Glutamatergic neuron (in vitro differentiated cells): ENCODE data around the gene ANAPC10. TPM values are rescaled to one million over a fixed set of nuclear protein-coding genes. Genes with fewer than 3 reads are reported as not detected.
"Not testable (repeated sequence)": the region's sequence is repeated elsewhere in the genome, so short reads cannot be mapped to it uniquely, and the experiment has no call there.

Experiments used
- DNase-seq: peaks from one replicate; pipeline ENCODE4 v3.0.0; 2022
- H3K27ac Mint-ChIP-seq: one replicate; pipeline ENCODE4 v1.8.0; 2020; ENCODE audit warnings: mild to moderate bottlenecking, mixed read lengths, inconsistent platforms; ENCODE audit not compliant: unreplicated experiment
- H3K27me3 Mint-ChIP-seq: one replicate; pipeline ENCODE4 v1.8.0; 2020; ENCODE audit warnings: mild to moderate bottlenecking, moderate library complexity, mixed read lengths, inconsistent platforms; ENCODE audit not compliant: unreplicated experiment
- H3K36me3 Mint-ChIP-seq: one replicate; pipeline ENCODE4 v1.8.0; 2020; ENCODE audit warnings: mild to moderate bottlenecking, mixed read lengths, inconsistent platforms; ENCODE audit not compliant: unreplicated experiment
- H3K4me1 Mint-ChIP-seq: one replicate; pipeline ENCODE4 v1.8.0; 2020; ENCODE audit warnings: mild to moderate bottlenecking, low read depth, mixed read lengths, inconsistent platforms; ENCODE audit not compliant: unreplicated experiment
- H3K4me3 Mint-ChIP-seq: one replicate; pipeline ENCODE4 v1.8.0; 2020; ENCODE audit warnings: mild to moderate bottlenecking, mixed read lengths, inconsistent platforms; ENCODE audit not compliant: unreplicated experiment
- H3K9me3 Mint-ChIP-seq: one replicate; pipeline ENCODE4 v1.8.0; 2020; ENCODE audit warnings: mild to moderate bottlenecking, moderate library complexity, mixed read lengths, inconsistent platforms; ENCODE audit not compliant: unreplicated experiment
- long read RNA-seq: library from polyadenylated mRNA; unstranded; transcript quantifications from one replicate; pipeline ENCODE4 v2.0.0, GENCODE V29; 2020; ENCODE audit not compliant: unreplicated experiment
- total RNA-seq: library from RNA; stranded (reverse); fragmentation: NEBNext Ultra II Directional; extraction: Animal tissue kit (Norgen Biotek cat#: 25700); gene quantifications from one replicate; pipeline ENCODE4 v1.2.1, GENCODE V29; 2021; ENCODE audit not compliant: unreplicated experiment
- TF ChIP-seq, protein P1 (sequence below): fragments of 200-600 bp; sonication (generic); IDR thresholded peaks from one replicate; pipeline ENCODE4 v1.5.0; 2021; ENCODE audit not compliant: partially characterized antibody, unreplicated experiment

Gene ANAPC10, protein sequence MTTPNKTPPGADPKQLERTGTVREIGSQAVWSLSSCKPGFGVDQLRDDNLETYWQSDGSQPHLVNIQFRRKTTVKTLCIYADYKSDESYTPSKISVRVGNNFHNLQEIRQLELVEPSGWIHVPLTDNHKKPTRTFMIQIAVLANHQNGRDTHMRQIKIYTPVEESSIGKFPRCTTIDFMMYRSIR
- 16.2 TPM for total RNA-seq
- long read RNA-seq, partial matches to known transcripts = 0 of 11 reads
- long read RNA-seq, other reads (novel, unspliced or antisense) = 8 of 11 reads

DNA sequence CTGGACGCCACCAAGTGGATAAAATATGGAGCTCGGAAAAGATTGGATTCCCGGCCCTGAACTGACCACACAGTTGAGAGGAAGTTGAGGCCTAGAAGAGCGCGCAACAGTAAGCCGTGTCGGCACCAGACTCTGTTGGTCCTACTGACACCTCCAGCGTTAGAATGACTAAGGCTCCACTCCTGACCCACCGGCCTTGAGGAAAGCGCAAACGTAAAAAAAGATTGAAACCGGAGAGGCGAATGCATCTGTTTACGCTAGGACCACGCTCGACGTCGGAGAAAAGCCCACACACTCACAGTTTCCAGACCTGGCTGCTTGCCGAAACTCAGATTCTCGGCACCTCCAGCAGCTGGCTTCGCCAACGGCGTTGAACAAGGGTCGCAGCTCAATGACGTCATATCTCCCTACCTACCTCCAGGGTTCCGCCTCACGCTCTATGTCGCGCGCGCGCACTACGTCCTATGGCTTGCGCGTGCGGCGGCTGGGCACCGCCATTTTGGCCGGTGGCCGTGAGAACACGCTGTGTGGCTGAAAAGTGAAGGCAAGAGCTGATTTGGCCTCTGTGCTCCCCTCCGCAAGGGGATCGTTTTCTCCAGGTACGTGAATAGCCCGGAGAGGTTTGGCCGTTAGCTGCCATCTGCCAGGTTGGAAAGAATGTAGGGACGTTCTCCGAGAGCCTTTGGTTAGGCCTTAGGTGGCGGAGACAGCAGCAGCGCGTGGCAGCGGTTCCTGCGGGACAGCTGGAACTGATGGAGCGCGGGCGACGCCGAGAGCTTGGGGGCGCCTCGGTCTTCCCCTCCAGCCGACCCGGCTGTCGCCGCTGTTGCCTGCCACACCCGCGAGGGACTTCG is at the start of gene ANAPC10, which contains the start of gene ABCE1:
Gene ANAPC10, minus strand, starts transcription at position 376 of the 854 bp plus-strand sequence. CDS start 2,097 bp downstream, outside the sequence.
Gene ABCE1, plus strand, starts transcription at position 491 of the 854 bp plus-strand sequence. CDS start 6,102 bp downstream, outside the sequence.
- TF ChIP-seq, protein P1, sequence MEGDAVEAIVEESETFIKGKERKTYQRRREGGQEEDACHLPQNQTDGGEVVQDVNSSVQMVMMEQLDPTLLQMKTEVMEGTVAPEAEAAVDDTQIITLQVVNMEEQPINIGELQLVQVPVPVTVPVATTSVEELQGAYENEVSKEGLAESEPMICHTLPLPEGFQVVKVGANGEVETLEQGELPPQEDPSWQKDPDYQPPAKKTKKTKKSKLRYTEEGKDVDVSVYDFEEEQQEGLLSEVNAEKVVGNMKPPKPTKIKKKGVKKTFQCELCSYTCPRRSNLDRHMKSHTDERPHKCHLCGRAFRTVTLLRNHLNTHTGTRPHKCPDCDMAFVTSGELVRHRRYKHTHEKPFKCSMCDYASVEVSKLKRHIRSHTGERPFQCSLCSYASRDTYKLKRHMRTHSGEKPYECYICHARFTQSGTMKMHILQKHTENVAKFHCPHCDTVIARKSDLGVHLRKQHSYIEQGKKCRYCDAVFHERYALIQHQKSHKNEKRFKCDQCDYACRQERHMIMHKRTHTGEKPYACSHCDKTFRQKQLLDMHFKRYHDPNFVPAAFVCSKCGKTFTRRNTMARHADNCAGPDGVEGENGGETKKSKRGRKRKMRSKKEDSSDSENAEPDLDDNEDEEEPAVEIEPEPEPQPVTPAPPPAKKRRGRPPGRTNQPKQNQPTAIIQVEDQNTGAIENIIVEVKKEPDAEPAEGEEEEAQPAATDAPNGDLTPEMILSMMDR = no peak
- peaks cover 9% of the 10 kb centered on the region for H3K4me1 Mint-ChIP-seq
- peak within 1 kb of the TSS; percentile 98 for H3K4me3 Mint-ChIP-seq
- DNase-seq = peak; percentile 92
- H3K9me3 Mint-ChIP-seq = peaks cover 10% of the 10 kb centered on the region
- peaks cover 6% of the 10 kb centered on the region for H3K27me3 Mint-ChIP-seq
- peaks cover 6% of the 10 kb centered on the region for H3K36me3 Mint-ChIP-seq
- H3K27ac Mint-ChIP-seq = peak within 1 kb of the TSS; percentile 99

DNA sequence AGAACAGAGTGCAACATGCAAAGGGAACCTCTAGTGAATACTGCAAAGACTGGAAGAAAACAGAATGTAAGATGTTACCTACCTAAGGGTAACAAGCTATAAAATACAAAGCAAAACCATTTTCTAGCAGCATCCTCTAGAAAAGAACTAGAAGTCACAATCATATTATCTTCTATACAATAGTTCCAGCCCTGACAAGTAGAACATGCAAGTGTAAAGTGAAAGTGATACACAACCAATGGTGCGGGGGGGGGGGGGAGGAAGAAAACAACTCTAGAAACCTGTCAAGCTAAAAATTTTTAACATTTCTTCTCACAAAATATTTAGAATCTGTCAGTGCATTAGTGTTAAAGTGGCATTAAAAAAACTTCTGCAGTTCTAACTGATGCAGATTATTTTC is 38.2 kb upstream of the ANAPC10 start:
- not testable (repeated sequence) for H3K4me3 Mint-ChIP-seq, H3K9me3 Mint-ChIP-seq, H3K4me1 Mint-ChIP-seq, DNase-seq, H3K27ac Mint-ChIP-seq, H3K36me3 Mint-ChIP-seq, H3K27me3 Mint-ChIP-seq

DNA sequence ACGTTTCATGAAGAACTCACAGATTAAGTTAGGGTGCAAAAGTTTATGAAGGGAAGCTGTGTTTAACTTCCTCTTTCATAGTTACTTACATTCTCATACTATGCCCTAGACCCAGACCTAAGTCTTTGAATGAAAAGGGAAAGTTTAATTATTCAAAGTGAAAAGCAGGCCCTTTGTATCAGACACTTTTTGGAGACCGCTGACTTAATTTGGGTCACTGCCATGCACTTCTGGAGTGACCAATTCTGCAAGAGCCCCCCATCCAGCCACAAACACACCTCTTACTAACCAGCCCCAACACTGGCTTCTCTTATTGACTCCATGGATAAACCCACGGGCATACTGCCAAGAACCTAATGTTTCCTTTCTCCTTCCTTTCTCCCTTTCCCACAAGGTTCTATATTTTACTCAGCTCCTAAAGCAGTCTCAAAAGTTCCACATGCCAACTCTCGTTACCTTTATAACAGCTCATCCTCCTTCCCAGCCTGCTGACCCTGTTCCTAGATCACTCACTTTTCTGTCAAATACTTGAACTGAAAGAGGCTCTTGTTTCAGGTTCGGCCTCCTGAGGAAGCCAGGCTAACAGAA is 34.6 kb upstream of the ANAPC10 start:
- H3K4me1 Mint-ChIP-seq = no peaks in the 10 kb centered on the region
- H3K27me3 Mint-ChIP-seq = peaks cover 2% of the 10 kb centered on the region
- H3K4me3 Mint-ChIP-seq = no peak overlapping the region
- DNase-seq = no peak
- H3K27ac Mint-ChIP-seq = no peak overlapping the region
- TF ChIP-seq, protein P1 = no peak
- no peaks in the 10 kb centered on the region for H3K9me3 Mint-ChIP-seq
- no peaks in the 10 kb centered on the region for H3K36me3 Mint-ChIP-seq

DNA sequence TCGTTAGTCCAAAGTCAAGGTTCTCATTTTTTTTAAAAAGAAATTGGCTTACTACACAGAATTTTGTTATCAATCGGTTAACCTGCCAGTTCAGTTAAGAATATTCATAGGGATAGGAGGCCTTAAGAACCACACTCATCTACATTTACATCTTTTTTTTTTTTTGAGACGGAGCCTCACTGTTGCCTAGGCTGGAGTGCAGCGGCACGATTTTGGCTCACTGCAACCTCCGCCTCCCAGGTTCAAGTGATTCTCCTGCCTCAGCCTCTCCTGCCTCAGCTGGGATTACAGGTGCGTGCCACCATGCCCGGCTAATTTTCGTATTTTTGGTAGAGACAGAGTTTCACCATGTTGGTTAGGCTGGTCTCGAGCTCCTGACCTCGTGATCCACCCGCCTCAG is 33.9 kb upstream of the ANAPC10 start:
- Mint-ChIP-seq H3K4me1 (no peaks in the 10 kb centered on the region), H3K9me3 (no peaks in the 10 kb centered on the region), H3K4me3 (no peak overlapping the region), H3K27ac (no peak overlapping the region), H3K27me3 (peaks cover 2% of the 10 kb centered on the region), H3K36me3 (no peaks in the 10 kb centered on the region)
- DNase-seq = no peak
- TF ChIP-seq, protein P1 = no peak

DNA sequence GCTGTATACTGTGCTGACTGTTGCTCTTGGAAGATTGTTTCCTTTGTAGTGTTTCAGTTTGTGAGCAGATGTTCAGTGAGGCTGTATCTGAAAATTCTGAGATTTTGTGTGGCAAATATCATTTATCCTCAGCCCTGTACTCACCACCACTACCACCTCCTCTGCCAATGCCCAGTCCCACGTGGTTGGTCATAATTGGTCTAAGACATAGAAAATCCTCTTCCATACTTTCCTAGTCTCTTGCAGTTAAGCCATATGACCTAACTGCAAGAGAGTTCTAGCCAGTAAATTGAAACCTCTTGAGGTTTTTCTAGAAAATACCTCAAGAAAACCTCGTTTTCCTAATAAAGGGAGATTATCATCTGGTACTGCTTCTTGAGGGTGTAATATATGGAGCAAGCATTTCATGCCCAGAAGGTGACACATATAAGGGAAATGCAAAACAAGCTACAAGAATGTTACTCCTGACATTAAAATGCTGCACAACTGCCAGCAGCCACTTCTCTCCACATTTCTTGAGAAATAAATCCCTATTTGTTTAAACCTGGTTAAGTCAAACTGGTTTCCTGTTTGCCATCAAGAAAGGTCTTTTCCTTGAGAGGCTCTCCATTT is 32.9 kb upstream of the ANAPC10 start:
- peak overlapping the region; percentile 2 for H3K27ac Mint-ChIP-seq

More for the DNA sequence above, 32.9 kb upstream of the ANAPC10 start:
- Mint-ChIP-seq H3K9me3 (no peaks in the 10 kb centered on the region), H3K4me1 (no peaks in the 10 kb centered on the region), H3K27me3 (peaks cover 2% of the 10 kb centered on the region), H3K4me3 (no peak overlapping the region), H3K36me3 (no peaks in the 10 kb centered on the region)
- TF ChIP-seq, protein P1 = no peak
- DNase-seq = no peak
